H1 (cell line): Measurements from ENCODE around the gene ALLC. TPM values are rescaled to one million over a fixed set of nuclear protein-coding genes. Genes with fewer than 3 reads are reported as not detected.

Source experiments
- CEBPB ChIP-seq: IDR thresholded peaks from 2 replicates; pipeline ENCODE4 v1.6.1; 2012; ENCODE audit warnings: low read depth, low read length
- CTBP2 ChIP-seq: IDR thresholded peaks from 2 replicates; pipeline ENCODE4 v1.7.0; 2011; ENCODE audit warnings: borderline replicate concordance, mild to moderate bottlenecking, moderate library complexity, mixed read lengths, low read length; ENCODE audit not compliant: insufficient read depth, insufficient read length
- JUN ChIP-seq: IDR thresholded peaks from 2 replicates; pipeline ENCODE4 v1.6.1; 2011; ENCODE audit warnings: low read depth, mild to moderate bottlenecking, improper control_type of control experiment, low read length
- SIX5 ChIP-seq: IDR thresholded peaks from 2 replicates; pipeline ENCODE4 v1.6.1; 2011; ENCODE audit warnings: mild to moderate bottlenecking, low read depth, low read length
- polyA plus RNA-seq, 7 experiments: library from polyadenylated mRNA; depleted of rRNA in 3 of 7; stranded (reverse) in 5 of 7; unstranded in 2 of 7; fragments of >200 nt in 5 of 7; fragments of 200-250 nt in 2 of 7; gene quantifications; 1 replicate in 5 of 7; 2 replicates in 1 of 7; 4 replicates in 1 of 7; pipeline versions ENCODE4 v1.2.1 to v1.2.3, GENCODE V29; 2011 to 2013; ENCODE audit warnings: missing spikeins in 2 of 7, mixed read lengths in 2 of 7
- total RNA-seq: library from RNA; stranded (reverse); fragmentation: NEBNext Ultra II Directional; extraction: Animal tissue kit (Norgen Biotek cat#: 25700); gene quantifications from 2 replicates; pipeline ENCODE4 v1.2.1, GENCODE V29; 2021

Gene ALLC
- total and polyA plus RNA-seq, 2 of the 8 experiments (the other 6 are each of a cell fraction or from before 2014, with no cell fraction given): not detected

DNA sequence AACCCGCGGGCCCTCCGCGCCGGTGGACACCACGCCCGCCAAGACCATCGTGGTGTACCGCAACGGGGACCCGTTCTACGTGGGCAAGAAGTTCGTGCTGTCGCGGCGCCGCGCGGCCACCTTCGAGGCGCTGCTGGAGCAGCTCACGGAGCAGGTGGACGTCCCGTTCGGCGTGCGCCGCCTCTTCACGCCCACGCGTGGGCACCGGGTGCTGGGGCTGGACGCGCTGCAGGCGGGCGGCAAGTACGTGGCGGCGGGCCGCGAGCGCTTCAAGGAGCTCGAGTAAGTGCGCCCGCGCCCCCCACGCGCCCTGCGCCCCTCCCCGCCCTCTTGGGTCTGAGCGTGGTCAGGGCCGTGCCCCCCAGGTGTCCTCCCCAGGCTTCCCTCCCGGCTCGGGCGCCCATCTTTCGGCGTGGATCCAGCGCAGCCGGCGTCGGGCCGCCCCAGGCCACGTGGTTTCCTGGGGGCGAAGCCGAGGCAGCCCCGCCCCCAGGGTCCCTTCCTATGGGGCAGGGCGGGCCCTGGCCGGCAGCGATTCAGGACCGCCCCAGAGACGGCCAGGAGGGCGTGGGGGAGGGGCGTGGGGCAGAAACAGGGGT, 45.9 kb downstream of the ALLC start (continued):
- no peak for TF ChIP-seq CEBPB
- TF ChIP-seq SIX5: no peak
- TF ChIP-seq CTBP2: no peak
- no peak for TF ChIP-seq JUN
